ENCODE data around the gene KIZ.
A peak's percentile ranks its signal among the peaks of the same experiment; 100 is the strongest.

Gene KIZ

DNA sequence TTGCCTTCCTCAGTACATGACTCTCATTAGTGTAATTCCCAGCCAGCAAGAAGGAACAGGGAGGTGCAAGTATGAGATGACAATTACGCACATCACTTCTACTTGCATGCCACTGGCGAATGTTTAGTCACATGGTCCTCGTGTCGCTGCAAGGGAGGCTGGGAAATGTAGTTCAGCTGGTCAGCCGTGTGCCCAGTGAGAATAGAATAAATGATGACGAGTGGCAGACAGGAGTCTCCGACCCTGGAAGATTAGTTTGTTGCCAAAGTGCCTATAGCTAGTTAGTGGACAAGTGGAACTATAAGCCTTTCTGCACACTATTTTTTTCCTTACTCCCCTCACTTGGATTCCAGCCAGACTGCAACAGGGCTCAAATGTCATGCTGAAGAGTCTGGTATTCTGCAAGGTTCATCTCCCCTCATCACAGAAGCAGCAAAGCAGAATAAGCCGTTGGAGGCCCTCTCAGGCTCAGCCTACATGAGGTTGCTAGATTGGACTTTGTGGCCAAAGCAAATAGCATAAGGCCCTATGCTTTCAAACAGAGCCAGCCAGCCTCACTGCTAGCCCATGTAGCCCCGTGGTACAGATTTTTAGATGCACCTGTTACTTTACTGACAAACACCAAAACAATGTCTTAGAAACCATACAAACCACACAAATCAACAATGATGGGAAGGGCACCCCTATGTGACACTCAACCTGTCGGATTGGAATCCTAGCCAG lies 29.4 kb upstream of the KIZ start:
- Histone ChIP-seq H3K4me3 (ENCODE audit: low read length in 2 of 2) (no peak overlapping the region), H3K36me3 (ENCODE audit: control insufficient read depth in 2 of 2, insufficient read depth in 2 of 2, low read length in 2 of 2) (no peaks in the 10 kb centered on the region), H3K4me1 (ENCODE audit: control insufficient read depth in 2 of 2, insufficient read depth in 2 of 2, low read length in 2 of 2) (peaks cover 13% of the 10 kb centered on the region in 2 donors), H3K9me3 (ENCODE audit: control insufficient read depth in 2 of 2, low read length in 2 of 2) (no peaks in the 10 kb centered on the region), H3K27me3 (ENCODE audit: control insufficient read depth in 2 of 2, insufficient read depth in 2 of 2, low read length in 2 of 2) (peaks cover 45 to 53% of the 10 kb centered on the region in 2 donors), H3K9ac (ENCODE audit: low read depth in 1 of 2, low read length in 2 of 2) (no peak overlapping the region), H3K27ac (ENCODE audit: low read depth in 2 of 2, low read length in 2 of 2) (no peak overlapping the region)

DNA sequence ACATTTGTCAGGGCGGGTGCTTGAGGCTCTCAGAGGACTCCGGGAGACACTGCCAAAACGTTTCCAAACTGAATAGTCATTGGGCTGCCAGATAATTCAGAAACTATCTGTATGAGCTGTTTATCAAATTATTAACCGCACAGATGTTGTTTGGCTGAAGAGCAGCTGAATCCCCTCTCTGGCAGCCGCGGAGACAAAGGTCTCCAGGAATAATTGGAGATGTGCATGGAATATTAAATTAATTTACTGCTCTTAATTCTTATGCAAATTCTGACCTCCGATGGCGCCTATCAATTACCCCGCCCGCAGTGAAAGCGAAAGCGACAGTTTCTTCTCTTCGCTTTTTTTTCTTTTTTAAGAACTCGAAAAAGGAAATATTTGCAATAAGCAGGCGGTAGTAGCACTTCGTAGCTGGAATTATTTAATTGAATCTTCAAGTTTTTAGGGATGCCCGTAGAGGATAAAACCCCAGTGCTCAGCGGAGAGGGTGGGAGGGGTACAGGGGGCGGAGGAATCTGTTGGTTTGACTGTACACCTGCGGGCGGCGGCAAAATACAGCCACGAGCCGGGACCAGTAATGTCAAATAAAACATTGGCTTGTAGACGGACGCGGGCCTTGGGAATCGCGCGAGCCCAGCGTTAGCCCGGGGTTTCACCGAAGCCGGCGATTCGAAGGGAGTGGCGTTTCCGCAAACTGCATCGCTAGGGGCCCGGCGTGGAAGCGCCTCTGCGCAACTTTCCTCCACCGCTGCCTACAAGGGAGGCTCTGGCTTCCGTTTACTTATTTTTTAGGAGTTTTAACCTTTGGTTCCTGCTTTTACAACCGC lies 25.9 kb upstream of the KIZ start:
- peak overlapping the region in 1 of 2 donors; percentile 16 for H3K27ac ChIP-seq (ENCODE audit: low read depth in 2 of 2, low read length in 2 of 2)
- H3K9ac ChIP-seq (ENCODE audit: low read depth in 1 of 2, low read length in 2 of 2): no peak overlapping the region
- H3K27me3 ChIP-seq (ENCODE audit: control insufficient read depth in 2 of 2, insufficient read depth in 2 of 2, low read length in 2 of 2): peaks cover 64 to 65% of the 10 kb centered on the region in 2 donors
- H3K36me3 ChIP-seq (ENCODE audit: control insufficient read depth in 2 of 2, insufficient read depth in 2 of 2, low read length in 2 of 2): no peaks in the 10 kb centered on the region
- peak overlapping the region; percentile 51 to 60 for H3K4me3 ChIP-seq (ENCODE audit: low read length in 2 of 2)
- peaks cover 19 to 20% of the 10 kb centered on the region in 2 donors for H3K4me1 ChIP-seq (ENCODE audit: control insufficient read depth in 2 of 2, insufficient read depth in 2 of 2, low read length in 2 of 2)
- H3K9me3 ChIP-seq (ENCODE audit: control insufficient read depth in 2 of 2, low read length in 2 of 2): no peaks in the 10 kb centered on the region

DNA sequence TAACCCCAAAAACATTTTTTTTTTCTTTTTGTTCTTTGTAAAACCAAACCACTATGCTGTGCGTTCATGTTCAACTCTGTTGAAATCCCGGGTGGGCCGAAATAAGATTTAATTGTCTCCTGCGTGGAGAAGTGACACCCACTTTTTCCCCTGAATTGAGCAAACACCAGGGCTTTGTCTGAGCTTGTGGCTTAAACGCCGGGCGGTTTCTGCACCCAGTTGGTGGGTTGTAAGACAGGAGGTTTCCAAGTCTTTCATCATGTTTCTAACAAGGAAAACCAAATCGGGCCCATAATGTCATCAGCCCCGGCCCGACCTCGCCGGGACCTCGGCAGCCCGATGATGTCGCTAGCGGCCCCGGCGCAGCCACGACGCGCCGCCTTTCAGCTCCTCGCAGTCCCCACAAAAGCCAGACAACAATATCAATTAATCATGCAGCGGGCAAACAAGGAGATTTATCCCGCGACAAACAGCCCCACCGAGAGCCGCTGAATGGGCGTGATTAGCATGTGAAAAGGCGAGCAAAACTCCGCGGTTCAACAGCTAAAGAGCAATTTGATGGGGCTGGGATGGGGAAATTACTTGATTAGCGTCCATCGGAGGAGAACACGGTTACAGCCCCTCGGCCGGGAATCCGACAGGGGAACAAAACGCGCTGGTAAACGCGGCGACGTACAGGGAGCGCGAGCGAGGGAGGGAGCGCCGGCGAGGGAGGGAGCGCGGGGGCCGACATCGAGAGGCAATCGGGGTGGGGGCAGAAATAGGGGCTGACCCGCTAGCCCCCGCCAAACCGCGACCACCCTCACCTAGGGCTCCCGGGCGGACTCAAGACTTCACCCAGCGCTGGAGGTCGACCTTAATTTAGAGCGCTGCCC lies 25.1 kb upstream of the KIZ start:
- peaks cover 67% of the 10 kb centered on the region in 2 donors for H3K27me3 ChIP-seq (ENCODE audit: control insufficient read depth in 2 of 2, insufficient read depth in 2 of 2, low read length in 2 of 2)
- no peak overlapping the region for H3K27ac ChIP-seq (ENCODE audit: low read depth in 2 of 2, low read length in 2 of 2)
- peak overlapping the region in 1 of 2 donors; percentile 17 for H3K9ac ChIP-seq (ENCODE audit: low read depth in 1 of 2, low read length in 2 of 2)
- H3K4me1 ChIP-seq (ENCODE audit: control insufficient read depth in 2 of 2, insufficient read depth in 2 of 2, low read length in 2 of 2): peaks cover 19 to 20% of the 10 kb centered on the region in 2 donors
- peak overlapping the region; percentile 51 to 60 for H3K4me3 ChIP-seq (ENCODE audit: low read length in 2 of 2)
- no peaks in the 10 kb centered on the region for H3K36me3 ChIP-seq (ENCODE audit: control insufficient read depth in 2 of 2, insufficient read depth in 2 of 2, low read length in 2 of 2)
- no peaks in the 10 kb centered on the region for H3K9me3 ChIP-seq (ENCODE audit: control insufficient read depth in 2 of 2, low read length in 2 of 2)

DNA sequence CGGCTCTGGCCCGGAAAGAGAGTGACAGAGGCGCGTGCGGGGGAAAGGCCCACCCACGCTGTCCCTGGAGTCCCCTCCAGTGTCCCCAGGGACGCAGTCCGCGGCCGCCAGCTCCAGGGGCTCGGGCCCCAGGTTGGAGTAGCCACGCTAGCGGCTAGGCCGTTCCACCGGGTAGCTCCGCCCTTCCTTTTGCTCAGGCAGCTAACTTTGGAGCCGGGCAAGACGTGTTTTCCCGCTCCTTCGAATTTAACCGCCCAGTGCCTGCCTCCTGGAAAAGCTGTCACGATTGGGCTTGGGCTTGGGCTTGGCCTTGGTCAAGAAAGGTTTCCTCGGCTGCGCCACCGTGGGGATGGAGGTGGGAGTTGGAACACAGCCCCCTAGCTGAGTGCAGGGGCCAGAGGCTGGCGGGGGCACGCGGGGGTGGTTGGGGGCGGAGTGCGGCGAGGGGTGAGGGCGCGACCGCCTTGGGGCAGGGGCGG lies 24.4 kb upstream of the KIZ start:
- Histone ChIP-seq H3K9me3 (ENCODE audit: control insufficient read depth in 2 of 2, low read length in 2 of 2) (no peaks in the 10 kb centered on the region), H3K27me3 (ENCODE audit: control insufficient read depth in 2 of 2, insufficient read depth in 2 of 2, low read length in 2 of 2) (peaks cover 69% of the 10 kb centered on the region in 2 donors), H3K4me1 (ENCODE audit: control insufficient read depth in 2 of 2, insufficient read depth in 2 of 2, low read length in 2 of 2) (peaks cover 19 to 20% of the 10 kb centered on the region in 2 donors), H3K36me3 (ENCODE audit: control insufficient read depth in 2 of 2, insufficient read depth in 2 of 2, low read length in 2 of 2) (no peaks in the 10 kb centered on the region), H3K9ac (ENCODE audit: low read depth in 1 of 2, low read length in 2 of 2) (no peak overlapping the region), H3K27ac (ENCODE audit: low read depth in 2 of 2, low read length in 2 of 2) (no peak overlapping the region), H3K4me3 (ENCODE audit: low read length in 2 of 2) (peak overlapping the region; percentile 50 to 68)

GRCh38 chr20:21101932-21102575 lies 23.8 kb upstream of the KIZ start:
- Histone ChIP-seq H3K4me3 (ENCODE audit: low read length in 2 of 2) (peak overlapping the region; percentile 41 to 68), H3K4me1 (ENCODE audit: control insufficient read depth in 2 of 2, insufficient read depth in 2 of 2, low read length in 2 of 2) (peaks cover 19 to 20% of the 10 kb centered on the region in 2 donors), H3K9ac (ENCODE audit: low read depth in 1 of 2, low read length in 2 of 2) (peak overlapping the region in 1 of 2 donors; percentile 26), H3K27ac (ENCODE audit: low read depth in 2 of 2, low read length in 2 of 2) (no peak overlapping the region), H3K27me3 (ENCODE audit: control insufficient read depth in 2 of 2, insufficient read depth in 2 of 2, low read length in 2 of 2) (peaks cover 69 to 70% of the 10 kb centered on the region in 2 donors), H3K36me3 (ENCODE audit: control insufficient read depth in 2 of 2, insufficient read depth in 2 of 2, low read length in 2 of 2) (no peaks in the 10 kb centered on the region), H3K9me3 (ENCODE audit: control insufficient read depth in 2 of 2, low read length in 2 of 2) (no peaks in the 10 kb centered on the region)

GRCh38 chr20:21102603-21103311 lies 23.1 kb upstream of the KIZ start:
- Histone ChIP-seq H3K27ac (ENCODE audit: low read depth in 2 of 2, low read length in 2 of 2) (no peak overlapping the region), H3K36me3 (ENCODE audit: control insufficient read depth in 2 of 2, insufficient read depth in 2 of 2, low read length in 2 of 2) (no peaks in the 10 kb centered on the region), H3K9me3 (ENCODE audit: control insufficient read depth in 2 of 2, low read length in 2 of 2) (no peaks in the 10 kb centered on the region), H3K4me1 (ENCODE audit: control insufficient read depth in 2 of 2, insufficient read depth in 2 of 2, low read length in 2 of 2) (peaks cover 19 to 20% of the 10 kb centered on the region in 2 donors), H3K4me3 (ENCODE audit: low read length in 2 of 2) (peak overlapping the region; percentile 44 to 68), H3K9ac (ENCODE audit: low read depth in 1 of 2, low read length in 2 of 2) (no peak overlapping the region), H3K27me3 (ENCODE audit: control insufficient read depth in 2 of 2, insufficient read depth in 2 of 2, low read length in 2 of 2) (peaks cover 66 to 72% of the 10 kb centered on the region in 2 donors)

GRCh38 chr20:21103582-21104465 lies 22.1 kb upstream of the KIZ start:
- Histone ChIP-seq H3K36me3 (ENCODE audit: control insufficient read depth in 2 of 2, insufficient read depth in 2 of 2, low read length in 2 of 2) (no peaks in the 10 kb centered on the region), H3K9ac (ENCODE audit: low read depth in 1 of 2, low read length in 2 of 2) (no peak overlapping the region), H3K9me3 (ENCODE audit: control insufficient read depth in 2 of 2, low read length in 2 of 2) (no peaks in the 10 kb centered on the region), H3K4me1 (ENCODE audit: control insufficient read depth in 2 of 2, insufficient read depth in 2 of 2, low read length in 2 of 2) (peaks cover 19 to 20% of the 10 kb centered on the region in 2 donors), H3K4me3 (ENCODE audit: low read length in 2 of 2) (no peak overlapping the region), H3K27me3 (ENCODE audit: control insufficient read depth in 2 of 2, insufficient read depth in 2 of 2, low read length in 2 of 2) (peaks cover 64 to 66% of the 10 kb centered on the region in 2 donors), H3K27ac (ENCODE audit: low read depth in 2 of 2, low read length in 2 of 2) (no peak overlapping the region)

DNA sequence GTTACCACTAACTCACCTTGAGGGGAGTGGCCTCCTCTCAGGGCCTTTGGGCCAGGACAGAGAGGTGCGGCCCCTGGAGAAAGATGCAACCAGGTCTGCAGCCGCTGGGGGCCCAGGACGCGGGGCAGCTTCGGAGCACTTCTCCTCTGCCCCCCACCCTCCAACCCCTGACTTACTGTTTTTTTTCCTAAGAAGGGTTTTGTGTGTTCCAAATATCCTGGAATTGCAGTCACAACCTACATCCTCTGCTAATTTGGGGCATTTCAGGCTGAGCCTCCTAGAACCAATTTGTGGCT lies 21.5 kb upstream of the KIZ start:
- Histone ChIP-seq H3K27me3 (ENCODE audit: control insufficient read depth in 2 of 2, insufficient read depth in 2 of 2, low read length in 2 of 2) (peaks cover 61 to 64% of the 10 kb centered on the region in 2 donors), H3K4me3 (ENCODE audit: low read length in 2 of 2) (no peak overlapping the region), H3K27ac (ENCODE audit: low read depth in 2 of 2, low read length in 2 of 2) (no peak overlapping the region), H3K36me3 (ENCODE audit: control insufficient read depth in 2 of 2, insufficient read depth in 2 of 2, low read length in 2 of 2) (no peaks in the 10 kb centered on the region), H3K4me1 (ENCODE audit: control insufficient read depth in 2 of 2, insufficient read depth in 2 of 2, low read length in 2 of 2) (peaks cover 19 to 20% of the 10 kb centered on the region in 2 donors), H3K9ac (ENCODE audit: low read depth in 1 of 2, low read length in 2 of 2) (no peak overlapping the region), H3K9me3 (ENCODE audit: control insufficient read depth in 2 of 2, low read length in 2 of 2) (no peaks in the 10 kb centered on the region)

All from mucosa of rectum (tissue), 2 donors.